ENCODE results near the gene WRAP53.

DNA sequence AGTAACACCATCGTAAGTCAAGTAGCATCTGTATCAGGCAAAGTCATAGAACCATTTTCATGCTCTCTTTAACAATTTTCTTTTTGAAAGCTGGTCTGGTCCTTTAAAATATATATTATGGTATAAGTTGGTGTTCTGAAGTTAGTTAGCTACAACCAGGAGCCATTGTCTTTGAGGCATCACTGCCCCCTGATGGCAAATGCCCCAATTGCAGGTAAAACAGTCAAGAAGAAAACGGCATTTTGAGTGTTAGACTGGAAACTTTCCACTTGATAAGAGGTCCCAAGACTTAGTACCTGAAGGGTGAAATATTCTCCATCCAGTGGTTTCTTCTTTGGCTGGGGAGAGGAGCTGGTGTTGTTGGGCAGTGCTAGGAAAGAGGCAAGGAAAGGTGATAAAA lies 15.0 kb upstream of the WRAP53 start:
- TF ChIP-seq ZNF565 (CRISPR knock-in tag; conservative IDR thresholded peaks at IDR 0.05; ENCODE audit: low read depth) (no peak), RARB (CRISPR knock-in tag; IDR thresholded peaks at IDR 0.05) (no peak), ZNF8 (CRISPR knock-in tag; IDR thresholded peaks at IDR 0.05) (no peak), TCF4 (CRISPR knock-in tag; IDR thresholded peaks at IDR 0.05; ENCODE audit: borderline replicate concordance) (no peak)
- TF ChIP-seq, protein P1, sequence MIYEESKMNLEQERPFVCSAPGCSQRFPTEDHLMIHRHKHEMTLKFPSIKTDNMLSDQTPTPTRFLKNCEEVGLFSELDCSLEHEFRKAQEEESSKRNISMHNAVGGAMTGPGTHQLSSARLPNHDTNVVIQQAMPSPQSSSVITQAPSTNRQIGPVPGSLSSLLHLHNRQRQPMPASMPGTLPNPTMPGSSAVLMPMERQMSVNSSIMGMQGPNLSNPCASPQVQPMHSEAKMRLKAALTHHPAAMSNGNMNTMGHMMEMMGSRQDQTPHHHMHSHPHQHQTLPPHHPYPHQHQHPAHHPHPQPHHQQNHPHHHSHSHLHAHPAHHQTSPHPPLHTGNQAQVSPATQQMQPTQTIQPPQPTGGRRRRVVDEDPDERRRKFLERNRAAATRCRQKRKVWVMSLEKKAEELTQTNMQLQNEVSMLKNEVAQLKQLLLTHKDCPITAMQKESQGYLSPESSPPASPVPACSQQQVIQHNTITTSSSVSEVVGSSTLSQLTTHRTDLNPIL (CRISPR knock-in tag; IDR thresholded peaks at IDR 0.05; ENCODE audit: low read depth): no peak
- TF ChIP-seq, protein P2, sequence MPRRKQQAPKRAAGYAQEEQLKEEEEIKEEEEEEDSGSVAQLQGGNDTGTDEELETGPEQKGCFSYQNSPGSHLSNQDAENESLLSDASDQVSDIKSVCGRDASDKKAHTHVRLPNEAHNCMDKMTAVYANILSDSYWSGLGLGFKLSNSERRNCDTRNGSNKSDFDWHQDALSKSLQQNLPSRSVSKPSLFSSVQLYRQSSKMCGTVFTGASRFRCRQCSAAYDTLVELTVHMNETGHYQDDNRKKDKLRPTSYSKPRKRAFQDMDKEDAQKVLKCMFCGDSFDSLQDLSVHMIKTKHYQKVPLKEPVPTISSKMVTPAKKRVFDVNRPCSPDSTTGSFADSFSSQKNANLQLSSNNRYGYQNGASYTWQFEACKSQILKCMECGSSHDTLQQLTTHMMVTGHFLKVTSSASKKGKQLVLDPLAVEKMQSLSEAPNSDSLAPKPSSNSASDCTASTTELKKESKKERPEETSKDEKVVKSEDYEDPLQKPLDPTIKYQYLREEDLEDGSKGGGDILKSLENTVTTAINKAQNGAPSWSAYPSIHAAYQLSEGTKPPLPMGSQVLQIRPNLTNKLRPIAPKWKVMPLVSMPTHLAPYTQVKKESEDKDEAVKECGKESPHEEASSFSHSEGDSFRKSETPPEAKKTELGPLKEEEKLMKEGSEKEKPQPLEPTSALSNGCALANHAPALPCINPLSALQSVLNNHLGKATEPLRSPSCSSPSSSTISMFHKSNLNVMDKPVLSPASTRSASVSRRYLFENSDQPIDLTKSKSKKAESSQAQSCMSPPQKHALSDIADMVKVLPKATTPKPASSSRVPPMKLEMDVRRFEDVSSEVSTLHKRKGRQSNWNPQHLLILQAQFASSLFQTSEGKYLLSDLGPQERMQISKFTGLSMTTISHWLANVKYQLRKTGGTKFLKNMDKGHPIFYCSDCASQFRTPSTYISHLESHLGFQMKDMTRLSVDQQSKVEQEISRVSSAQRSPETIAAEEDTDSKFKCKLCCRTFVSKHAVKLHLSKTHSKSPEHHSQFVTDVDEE (CRISPR knock-in tag; IDR thresholded peaks at IDR 0.05): no peak
- TF ChIP-seq, protein P3, sequence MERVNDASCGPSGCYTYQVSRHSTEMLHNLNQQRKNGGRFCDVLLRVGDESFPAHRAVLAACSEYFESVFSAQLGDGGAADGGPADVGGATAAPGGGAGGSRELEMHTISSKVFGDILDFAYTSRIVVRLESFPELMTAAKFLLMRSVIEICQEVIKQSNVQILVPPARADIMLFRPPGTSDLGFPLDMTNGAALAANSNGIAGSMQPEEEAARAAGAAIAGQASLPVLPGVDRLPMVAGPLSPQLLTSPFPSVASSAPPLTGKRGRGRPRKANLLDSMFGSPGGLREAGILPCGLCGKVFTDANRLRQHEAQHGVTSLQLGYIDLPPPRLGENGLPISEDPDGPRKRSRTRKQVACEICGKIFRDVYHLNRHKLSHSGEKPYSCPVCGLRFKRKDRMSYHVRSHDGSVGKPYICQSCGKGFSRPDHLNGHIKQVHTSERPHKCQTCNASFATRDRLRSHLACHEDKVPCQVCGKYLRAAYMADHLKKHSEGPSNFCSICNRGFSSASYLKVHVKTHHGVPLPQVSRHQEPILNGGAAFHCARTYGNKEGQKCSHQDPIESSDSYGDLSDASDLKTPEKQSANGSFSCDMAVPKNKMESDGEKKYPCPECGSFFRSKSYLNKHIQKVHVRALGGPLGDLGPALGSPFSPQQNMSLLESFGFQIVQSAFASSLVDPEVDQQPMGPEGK (CRISPR knock-in tag; IDR thresholded peaks at IDR 0.05; ENCODE audit: borderline replicate concordance): no peak
- TF ChIP-seq, protein P4, sequence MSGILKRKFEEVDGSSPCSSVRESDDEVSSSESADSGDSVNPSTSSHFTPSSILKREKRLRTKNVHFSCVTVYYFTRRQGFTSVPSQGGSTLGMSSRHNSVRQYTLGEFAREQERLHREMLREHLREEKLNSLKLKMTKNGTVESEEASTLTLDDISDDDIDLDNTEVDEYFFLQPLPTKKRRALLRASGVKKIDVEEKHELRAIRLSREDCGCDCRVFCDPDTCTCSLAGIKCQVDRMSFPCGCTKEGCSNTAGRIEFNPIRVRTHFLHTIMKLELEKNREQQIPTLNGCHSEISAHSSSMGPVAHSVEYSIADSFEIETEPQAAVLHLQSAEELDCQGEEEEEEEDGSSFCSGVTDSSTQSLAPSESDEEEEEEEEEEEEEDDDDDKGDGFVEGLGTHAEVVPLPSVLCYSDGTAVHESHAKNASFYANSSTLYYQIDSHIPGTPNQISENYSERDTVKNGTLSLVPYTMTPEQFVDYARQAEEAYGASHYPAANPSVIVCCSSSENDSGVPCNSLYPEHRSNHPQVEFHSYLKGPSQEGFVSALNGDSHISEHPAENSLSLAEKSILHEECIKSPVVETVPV (CRISPR knock-in tag; IDR thresholded peaks at IDR 0.05): no peak
